SH-SY5Y (cell line): ENCODE measurements around the gene SAFB.

ENCODE experiments used
- GATA2 ChIP-seq: IDR thresholded peaks from 2 replicates; pipeline ENCODE4 v1.6.1; 2011; ENCODE audit warnings: mild to moderate bottlenecking, low read depth, low read length
- GATA3 ChIP-seq: IDR thresholded peaks from 2 replicates; pipeline ENCODE4 v1.6.1; 2011; ENCODE audit warnings: low read depth, mild to moderate bottlenecking, low read length, moderate library complexity

- TF ChIP-seq GATA2 (no peak), GATA3 (no peak)
These were observed 35.2 kb upstream of the SAFB start for GRCh38 chr19:5587661-5588060.
